OCI-LY7 (cell line): ENCODE measurements around the gene CNTN5.

ENCODE experiments used
- CTCF ChIP-seq: fragments of 200-600 bp; sonication (generic); conservative IDR thresholded peaks from 2 replicates; pipeline ENCODE4 v1.5.1; 2014; ENCODE audit warnings: mild to moderate bottlenecking, antibody characterized with exemption, low read length, moderate library complexity, mixed read lengths
- EZH2phosphoT487 ChIP-seq: fragments of 200-600 bp; sonication (generic); IDR thresholded peaks from 2 replicates; pipeline ENCODE4 v1.6.1; 2018; ENCODE audit warnings: low read depth, borderline replicate concordance, mild to moderate bottlenecking, mixed run types, antibody characterized with exemption, low read length, moderate library complexity, mixed read lengths

GRCh38 chr11:99037057-99037456, 16.3 kb downstream of the CNTN5 start:
- TF ChIP-seq CTCF: no peak
- no peak for TF ChIP-seq EZH2phosphoT487
